Sigmoid colon (tissue), 4 donors: ENCODE measurements around the gene IFNGR2.

Source experiments
- POLR2A ChIP-seq, 2 donors: fragments of 450-650 bp; IDR thresholded peaks; one replicate each; pipeline ENCODE4 v1.6.1; 2016; ENCODE audit warnings: antibody characterized with exemption in 2 of 2, mild to moderate bottlenecking in 2 of 2, moderate library complexity in 2 of 2
- POLR2AphosphoS5 ChIP-seq, 4 donors: sonication (generic); formaldehyde crosslinking; IDR thresholded peaks; one replicate each; pipeline ENCODE4 v1.6.1; 2017; ENCODE audit warnings: antibody characterized with exemption in 4 of 4
- TF ChIP-seq, protein P1 (sequence below), 4 experiments: fragments of 450-650 bp in 3 of 4; fragments of 200-600 bp in 1 of 4; IDR thresholded peaks; one replicate each; pipeline ENCODE4 v1.5.1; 2016 to 2019; ENCODE audit warnings: antibody characterized with exemption in 4 of 4, mild to moderate bottlenecking in 3 of 4, moderate library complexity in 2 of 4

DNA sequence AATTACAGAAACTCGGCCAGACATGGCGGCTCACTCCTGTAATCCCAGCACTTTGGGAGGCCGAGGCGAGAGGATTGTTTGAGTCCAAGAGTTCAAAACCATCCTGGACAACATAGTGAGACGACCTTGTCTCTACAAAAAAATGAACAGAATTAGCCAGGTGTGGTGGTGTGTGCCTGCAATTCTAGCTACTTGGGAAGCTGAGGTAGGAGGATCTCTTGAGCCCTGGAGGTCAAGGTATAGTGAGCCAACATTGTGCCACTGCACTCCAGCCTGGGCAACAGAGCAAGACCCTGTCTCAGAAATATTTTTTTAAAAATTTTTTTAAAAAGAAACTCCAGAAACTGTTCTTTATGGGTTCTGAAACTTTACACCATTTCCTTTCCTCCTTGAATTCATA is 38.4 kb upstream of the IFNGR2 start:
- TF ChIP-seq, protein P1, sequence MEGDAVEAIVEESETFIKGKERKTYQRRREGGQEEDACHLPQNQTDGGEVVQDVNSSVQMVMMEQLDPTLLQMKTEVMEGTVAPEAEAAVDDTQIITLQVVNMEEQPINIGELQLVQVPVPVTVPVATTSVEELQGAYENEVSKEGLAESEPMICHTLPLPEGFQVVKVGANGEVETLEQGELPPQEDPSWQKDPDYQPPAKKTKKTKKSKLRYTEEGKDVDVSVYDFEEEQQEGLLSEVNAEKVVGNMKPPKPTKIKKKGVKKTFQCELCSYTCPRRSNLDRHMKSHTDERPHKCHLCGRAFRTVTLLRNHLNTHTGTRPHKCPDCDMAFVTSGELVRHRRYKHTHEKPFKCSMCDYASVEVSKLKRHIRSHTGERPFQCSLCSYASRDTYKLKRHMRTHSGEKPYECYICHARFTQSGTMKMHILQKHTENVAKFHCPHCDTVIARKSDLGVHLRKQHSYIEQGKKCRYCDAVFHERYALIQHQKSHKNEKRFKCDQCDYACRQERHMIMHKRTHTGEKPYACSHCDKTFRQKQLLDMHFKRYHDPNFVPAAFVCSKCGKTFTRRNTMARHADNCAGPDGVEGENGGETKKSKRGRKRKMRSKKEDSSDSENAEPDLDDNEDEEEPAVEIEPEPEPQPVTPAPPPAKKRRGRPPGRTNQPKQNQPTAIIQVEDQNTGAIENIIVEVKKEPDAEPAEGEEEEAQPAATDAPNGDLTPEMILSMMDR (IDR thresholded peaks at IDR 0.05): no peak
- TF ChIP-seq POLR2AphosphoS5 (IDR thresholded peaks at IDR 0.05) (no peak), POLR2A (IDR thresholded peaks at IDR 0.05) (no peak)
